Hematopoietic multipotent progenitor cell treated with erythropoietin and hydrocortisone succinate and interleukin-3 and kit ligand, for 4 days (in vitro differentiated cells): ENCODE data around the gene NRG2.

ENCODE experiments used
- DNase-seq: peaks from one replicate; pipeline ENCODE4 v3.0.0-alpha.2; 2015

The NRG2 gene

DNA sequence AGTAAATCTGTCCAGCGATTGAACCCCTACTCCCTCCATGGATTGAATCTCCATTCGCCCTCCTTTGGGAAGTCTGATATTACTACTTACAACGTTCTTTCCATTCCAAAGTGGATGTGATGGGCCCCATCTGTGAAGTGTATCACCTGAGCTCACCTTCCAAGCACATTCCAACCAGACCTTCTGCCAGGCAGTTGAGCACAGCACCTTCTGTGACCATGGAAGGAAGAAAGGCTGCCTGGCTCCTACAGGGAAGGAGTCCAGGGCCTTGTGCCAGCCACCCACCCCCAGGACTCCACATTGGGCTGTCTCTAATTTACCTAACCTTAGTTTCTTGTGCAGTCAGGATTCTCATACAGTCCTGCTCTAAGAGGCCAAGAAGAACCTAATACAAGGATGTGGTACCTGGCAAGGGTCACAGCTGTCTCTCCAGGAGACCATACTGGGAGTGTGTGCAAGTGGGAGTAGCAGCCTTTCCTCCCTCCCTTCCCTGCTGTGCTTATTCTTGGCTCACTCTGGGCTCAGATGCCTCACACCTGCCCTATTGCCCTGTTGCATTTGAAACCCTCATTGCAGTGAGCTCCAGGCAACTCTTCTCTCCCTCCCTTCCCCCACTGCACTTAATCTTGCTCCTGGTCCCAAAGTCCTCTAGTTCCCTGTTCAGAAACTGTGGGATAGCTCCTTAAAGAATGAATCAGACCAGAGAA is 116.1 kb downstream of the NRG2 start:
- no peak for DNase-seq

DNA sequence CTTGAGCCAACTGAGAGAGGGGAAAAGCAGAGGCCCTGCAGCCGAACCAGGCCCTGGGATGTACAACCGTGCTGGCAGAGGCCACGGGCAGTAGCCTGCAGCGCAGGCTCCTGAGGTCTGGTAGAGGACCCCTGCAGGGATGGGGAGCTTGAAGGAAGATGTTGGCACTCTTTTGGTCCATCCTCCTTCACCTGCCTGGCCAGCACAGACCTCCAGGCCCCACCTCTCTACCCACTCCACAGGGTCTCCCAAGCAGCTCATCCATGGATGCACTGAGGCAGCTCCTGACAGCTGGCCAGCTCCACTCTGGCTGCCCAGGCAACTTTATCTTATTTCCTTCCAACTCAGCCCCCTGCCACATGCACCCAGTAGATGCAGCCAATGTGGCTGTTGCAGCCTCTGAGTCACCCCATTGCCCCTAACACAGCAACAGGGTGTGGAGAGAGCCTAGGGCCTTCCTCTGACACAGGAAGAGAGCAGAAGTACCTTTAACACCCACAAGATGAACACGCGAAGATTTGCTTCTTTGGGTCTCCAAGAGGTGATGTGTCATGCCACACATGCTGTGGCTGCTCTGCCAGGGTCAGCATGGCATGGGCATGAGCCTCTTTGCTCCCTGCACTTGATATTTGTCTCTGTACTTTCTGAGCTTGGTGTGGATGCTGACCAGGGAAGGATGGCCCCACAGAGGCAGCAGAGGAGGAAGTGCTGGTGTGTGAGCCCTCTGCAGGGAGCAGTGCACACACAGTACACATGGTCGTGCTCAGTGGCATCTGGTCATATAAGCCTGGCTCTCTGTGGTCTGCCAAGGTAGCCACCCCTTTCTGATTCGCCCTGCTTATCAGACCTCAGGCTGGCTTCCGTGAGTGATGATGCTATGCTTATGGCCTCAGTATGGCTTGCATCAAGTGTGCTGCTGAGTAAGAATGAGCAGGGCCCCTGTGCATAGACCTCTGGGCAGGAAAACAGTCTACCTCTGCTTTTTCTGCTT is 117.2 kb downstream of the NRG2 start:
- no peak for DNase-seq

- no peak for DNase-seq
Observed at GRCh38 chr5:139925216-139925562, 117.9 kb downstream of the NRG2 start.

DNA sequence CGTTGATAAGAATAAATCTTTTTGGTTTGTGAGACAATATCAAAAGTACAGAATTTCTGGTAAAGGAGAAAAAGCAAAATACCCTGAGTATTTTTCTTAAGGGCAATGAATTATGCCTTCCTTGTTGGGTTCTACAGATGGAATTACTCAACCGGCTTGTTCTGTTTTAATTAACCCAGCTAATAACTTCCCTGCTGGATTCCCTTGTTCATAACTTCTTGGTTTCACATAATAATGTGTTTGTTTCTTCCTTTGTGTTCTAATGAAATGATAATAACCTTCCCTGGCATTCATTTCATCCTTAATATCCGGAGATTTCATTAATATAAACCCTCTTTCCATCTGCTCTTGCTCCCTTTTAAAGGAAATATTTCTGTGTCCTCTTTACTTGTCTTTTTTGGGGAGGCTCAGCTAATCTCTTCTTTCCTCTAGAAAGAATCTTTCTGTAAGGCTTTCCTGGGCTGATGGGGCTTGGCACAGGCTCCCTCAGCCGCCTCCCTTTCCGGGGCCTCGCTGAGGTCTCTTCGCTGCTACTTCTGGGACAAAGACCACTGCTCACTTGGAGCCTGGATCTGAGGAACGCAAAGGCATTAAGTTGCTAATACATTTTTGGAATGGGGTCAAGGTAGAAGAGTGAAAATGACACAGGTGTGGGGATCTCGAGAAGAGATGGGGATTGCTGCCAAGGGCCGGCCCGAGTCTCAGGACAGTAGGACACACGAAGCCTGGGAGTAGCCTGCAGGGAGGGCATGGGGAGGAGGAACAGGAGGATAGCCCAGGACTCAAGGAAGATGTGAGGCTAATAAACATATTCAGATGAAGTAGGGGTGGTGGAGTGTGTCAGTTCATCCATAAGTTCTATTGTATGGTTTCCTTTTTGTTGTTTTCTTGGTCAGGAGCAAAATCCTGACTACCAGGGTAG is 118.5 kb downstream of the NRG2 start:
- no peak for DNase-seq

DNA sequence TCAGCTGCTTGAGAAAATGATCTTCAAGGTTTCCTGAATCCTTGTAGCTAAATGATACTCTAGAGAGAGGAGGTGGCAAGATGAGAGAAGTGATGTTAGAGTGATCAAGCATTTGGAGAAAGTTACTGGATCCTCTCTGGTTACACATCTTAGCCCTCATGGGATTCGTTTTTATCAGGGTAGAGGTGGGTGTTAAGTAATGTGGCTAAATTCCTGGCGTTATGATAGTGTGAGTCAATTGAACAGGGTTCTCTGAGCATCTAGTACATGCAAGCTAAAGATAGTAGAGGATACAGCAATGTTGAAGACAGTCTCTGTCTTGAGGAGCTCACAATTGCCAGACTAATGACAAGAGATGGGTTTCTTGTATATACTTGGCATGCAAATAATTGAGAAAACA is 123.8 kb downstream of the NRG2 start:
- DNase-seq: no peak

DNA sequence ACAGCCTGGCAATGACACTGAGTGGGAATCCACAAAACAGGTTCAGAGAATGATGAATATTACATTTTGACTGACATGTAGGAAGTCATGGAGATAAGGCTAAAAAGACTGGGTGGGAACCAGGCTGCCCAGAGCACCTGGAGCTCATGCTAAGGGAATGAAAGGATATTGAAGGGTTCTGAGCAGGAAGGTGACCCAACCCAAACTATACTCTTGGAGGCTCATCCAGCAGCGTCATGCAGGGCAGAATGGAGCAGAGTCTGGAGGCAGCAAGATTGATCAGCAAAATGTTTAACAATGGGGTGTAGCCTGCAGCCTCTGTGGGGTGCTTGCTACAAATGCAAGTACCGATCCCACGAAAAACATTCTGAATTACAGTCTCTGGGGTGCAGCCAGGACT is 127.3 kb downstream of the NRG2 start:
- DNase-seq: no peak

DNA sequence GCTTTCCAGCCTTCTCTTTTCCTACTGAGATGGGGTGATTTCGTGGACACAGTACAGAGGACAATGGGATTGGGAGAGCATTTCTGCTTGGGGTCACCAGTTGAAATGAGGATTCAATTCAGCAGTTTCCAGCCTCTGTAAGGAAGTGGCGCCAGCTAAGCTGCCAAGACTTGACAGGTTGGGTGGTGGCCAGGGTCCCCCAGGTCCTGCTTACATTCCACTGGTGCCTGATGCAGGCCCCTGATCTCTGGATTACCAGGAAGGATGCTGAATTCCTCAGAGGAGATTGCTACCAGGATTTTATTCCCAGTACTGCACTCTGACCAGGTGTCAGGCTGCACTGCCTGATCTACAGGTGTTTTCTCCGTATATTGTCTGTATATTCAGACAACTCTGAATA is 127.8 kb downstream of the NRG2 start:
- DNase-seq: no peak

DNA sequence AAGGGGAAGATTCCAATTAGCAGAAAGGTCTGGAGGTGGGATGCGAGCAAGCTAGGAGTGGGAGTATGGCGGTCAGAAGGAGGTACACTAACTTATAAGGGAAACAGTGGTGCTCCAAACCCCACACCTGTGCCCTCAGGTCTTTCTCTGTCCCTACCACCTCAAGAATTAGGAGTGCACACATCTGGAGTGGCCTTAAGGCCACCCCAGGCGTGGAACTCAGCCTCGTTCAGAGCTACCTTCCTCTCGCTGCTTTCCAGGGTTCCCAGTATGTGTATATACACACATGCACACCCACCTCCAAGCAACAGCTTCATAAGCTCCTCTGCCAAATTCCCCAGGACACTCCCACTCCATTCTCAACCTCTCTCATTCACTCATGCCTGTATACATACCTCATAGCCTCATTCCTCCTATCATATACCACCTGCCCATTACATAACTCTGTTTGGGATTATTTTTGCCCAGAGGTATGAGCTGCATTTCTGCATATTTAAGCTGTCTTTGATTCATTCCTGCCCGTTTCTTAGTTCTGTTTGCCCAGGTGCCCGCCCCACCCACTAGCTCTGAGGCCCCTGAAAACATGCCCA is 128.8 kb downstream of the NRG2 start:
- no peak for DNase-seq

GRCh38 chr5:139912804-139913203 is 130.3 kb downstream of the NRG2 start:
- DNase-seq: no peak

DNA sequence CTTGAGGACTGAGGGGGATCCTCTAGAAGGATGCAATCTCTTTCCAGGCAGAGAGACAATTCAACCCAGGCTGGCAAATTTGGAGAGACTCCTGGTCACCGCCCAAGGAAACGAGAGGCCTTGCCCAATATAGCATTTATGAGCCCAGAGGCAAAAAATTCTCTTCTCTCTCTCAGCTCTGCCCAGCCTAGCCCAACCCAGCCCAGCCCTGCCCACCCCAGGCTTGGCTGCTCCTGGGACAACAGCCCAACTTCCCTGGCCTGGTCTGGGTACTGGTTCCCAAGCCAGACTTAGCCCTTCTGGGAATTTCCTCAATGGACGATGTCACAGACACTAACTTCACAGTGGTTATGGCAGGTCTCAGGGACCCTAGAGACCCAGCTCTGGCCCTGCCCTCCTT is 130.9 kb downstream of the NRG2 start:
- DNase-seq: no peak

GRCh38 chr5:139911425-139912120 is 131.5 kb downstream of the NRG2 start:
- no peak for DNase-seq

DNA sequence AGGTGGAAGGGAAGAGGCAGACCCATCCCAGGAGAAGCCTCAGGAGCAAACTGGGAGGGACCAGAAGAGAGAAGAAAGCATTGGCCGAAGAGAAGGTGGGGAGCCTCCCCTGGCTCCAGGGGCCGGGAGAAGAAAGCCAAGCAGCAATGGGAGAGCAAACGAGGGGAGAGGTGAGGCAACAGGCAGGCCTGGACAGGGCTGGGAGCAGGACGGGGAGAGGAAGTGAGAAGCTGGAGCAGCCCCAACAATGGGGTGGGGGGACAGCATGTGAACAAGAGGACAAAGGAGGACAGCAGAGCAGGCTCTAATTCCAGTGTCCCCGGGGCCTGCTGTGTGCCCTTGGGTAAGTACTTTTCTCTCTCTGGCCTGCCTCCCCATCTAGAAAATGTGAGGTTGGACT is 132.2 kb downstream of the NRG2 start:
- DNase-seq: no peak

DNA sequence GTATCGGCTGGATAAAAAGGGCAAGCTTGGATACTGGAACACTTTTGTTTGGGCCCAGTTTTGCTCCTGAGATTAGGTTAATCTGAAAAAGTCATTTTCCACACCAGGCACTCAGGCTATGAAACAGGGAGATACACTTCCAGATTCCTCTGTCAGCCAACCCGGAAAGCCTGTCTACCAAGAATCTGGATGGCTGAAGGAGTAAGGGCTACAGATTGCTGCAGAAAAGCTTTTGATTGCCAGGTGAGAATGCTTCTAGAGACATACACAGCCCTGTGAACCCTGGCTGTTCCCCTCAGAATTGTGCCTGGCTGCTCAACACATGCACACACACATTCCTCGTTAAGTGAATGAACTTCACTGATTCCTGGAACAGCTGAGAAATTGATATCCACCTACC is 133.1 kb downstream of the NRG2 start:
- DNase-seq: no peak

GRCh38 chr5:139908749-139909148 is 134.3 kb downstream of the NRG2 start:
- DNase-seq: peak; percentile 15

- DNase-seq: no peak
Observed at GRCh38 chr5:139906661-139907060, 136.4 kb downstream of the NRG2 start.

DNA sequence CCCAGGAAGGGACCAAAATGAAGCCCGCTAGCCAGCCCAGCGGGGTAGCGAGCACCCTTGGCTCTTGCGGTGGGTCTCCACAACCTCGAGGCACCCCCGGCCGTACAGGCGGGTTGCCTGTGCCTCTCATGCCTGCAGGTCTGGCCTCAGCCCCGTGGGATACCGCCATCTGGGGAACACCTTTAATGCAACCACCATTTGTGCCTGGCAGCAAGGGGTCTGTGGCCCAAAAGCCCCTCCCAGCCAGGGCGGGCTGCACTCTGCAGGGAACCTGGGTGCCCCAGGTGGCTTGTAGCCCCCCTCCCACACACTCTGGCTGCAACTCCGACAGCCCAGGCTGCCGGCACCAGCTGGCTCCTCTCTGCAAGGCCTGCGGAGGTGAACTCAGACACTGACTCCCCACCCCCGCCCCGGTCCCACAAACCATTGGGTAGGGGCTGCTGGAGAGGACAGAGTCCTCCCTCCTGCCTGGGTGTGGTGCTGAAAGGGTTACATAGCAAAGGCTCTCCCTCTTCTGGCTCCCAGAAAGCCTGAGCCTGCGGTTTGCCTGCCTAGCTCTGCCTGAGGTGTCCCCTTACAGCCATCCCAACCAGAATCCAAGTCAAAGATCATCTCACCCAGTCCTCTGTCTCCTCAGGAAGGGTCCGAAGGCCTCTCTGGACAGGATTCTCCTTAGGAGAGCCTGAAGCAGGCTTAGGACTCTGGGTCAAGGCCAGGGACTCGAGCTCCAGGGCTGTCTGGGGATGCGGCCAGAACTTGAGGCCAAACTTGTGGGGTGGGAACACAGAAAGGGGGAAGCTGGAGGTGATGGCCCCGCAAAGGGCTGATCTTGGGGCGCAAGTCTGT is 138.1 kb downstream of the NRG2 start:
- DNase-seq: no peak

GRCh38 chr5:139904566-139904815 is 138.6 kb downstream of the NRG2 start:
- DNase-seq: no peak

GRCh38 chr5:139903795-139904565 is 139.1 kb downstream of the NRG2 start:
- DNase-seq: peak; percentile 23

DNA sequence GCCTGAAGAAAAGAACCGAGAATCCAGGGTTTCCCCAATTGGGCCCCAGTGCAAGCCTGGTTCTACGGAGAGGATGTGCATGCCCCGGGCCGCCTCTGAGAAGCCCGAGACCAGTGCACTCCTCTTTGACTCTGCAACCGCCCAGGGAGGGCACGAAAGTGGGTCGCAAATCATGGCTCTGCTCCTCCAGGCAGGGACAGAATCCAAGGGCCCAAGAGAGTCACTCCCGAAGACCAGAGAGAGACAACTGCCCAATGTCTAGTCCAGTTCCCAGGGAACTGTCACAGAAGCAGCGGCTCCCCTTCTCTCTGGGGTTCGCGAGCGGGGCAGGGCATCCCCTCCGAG is 139.7 kb downstream of the NRG2 start:
- no peak for DNase-seq

- no peak for DNase-seq
Observed at GRCh38 chr5:139901986-139902385, 141.1 kb downstream of the NRG2 start.

DNA sequence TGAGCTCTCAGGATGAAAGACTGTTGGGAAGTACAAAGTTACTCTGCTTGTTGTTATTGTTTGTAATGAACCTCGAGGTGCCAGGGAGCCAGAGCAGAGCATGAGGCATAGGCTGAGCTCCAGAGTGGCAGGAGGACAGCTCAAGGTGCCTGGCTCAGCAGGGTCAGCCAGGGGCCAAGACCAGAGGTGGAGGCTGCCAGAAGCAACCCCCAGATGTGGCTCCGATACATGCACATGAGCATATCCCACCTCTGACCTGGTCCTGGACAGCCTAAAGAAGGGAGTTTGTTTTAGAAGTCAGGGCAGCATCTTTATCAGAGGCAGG is 141.9 kb downstream of the NRG2 start:
- no peak for DNase-seq
